SKM-1 treated with dmso at 0.1 percent for 144 hours (cell line): ENCODE results near the gene ZNF121.

Source experiments
- DNase-seq: peaks from one replicate; lab custom pipeline; 2025; ENCODE audit not compliant: unreplicated experiment; lab: John Stamatoyannopoulos, UW

ZNF121 gene

DNA sequence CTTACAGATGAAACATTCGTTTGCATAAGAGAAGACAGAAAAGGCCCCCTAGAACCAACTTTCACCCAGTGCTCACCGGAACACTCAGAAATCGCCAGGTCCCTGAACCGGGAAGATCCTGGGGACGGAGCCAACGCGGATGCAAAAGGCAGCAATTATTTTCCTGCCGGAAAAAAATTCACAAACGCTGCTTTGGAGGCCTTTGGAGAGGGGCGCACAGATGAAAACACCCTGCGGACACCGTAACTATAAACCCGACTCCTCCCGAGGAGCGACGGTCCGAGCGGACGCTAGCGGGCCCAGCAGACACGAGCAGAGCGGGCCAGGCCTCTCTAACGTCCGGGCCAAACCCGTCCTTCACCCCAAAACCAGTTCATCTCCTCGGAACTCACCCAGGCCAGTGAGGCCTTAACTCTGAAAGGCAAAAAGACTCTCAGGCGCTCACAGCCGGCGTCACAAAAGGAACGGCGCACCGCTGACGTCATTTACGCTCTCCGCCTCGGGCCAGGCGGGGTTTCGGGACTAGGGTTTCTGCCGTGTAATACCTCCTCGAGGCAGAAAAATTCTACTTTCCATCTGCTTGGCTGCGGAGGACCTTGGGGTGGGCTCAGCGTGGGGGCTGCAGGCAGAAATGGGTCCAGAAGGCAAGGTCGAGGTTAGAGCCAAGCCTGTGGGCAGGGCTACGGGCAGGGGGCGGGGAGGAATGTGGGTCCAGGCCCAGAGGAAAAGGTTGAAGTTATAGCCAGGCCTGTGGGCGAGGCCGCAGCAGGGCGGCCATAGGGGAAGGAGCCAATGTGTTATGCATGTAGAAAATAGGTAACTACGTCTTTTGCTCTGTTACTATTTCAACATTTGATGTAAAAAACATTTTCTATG is 45.9 kb downstream of the ZNF121 start, which contains the start of gene ZNF426:
Gene ZNF426, minus strand, starts transcription at position 463 of the 876 bp plus-strand sequence. CDS start 2,413 bp downstream, outside the sequence.
- DNase-seq: peak; percentile 81

- DNase-seq: no peak
These were observed 48.4 kb downstream of the ZNF121 start for GRCh38 chr19:9535934-9536333.

GRCh38 chr19:9531933-9532332 is 52.4 kb downstream of the ZNF121 start:
- DNase-seq: no peak

- DNase-seq: no peak
These were observed 55.5 kb downstream of the ZNF121 start for GRCh38 chr19:9528757-9529336.

- no peak for DNase-seq
These were observed 60.3 kb downstream of the ZNF121 start for GRCh38 chr19:9523885-9524474.
